Measurements from ENCODE around the gene DUSP22.

GRCh38 chr6:300494-301198 is 8.4 kb downstream of the DUSP22 start:
- TF ChIP-seq JUNB (IDR thresholded peaks at IDR 0.05; ENCODE audit: unreplicated experiment) (no peak), POLR2AphosphoS5 (IDR thresholded peaks at IDR 0.05; ENCODE audit: low read depth) (no peak), CTCF (conservative IDR thresholded peaks at IDR 0.05; ENCODE audit: low read depth in 2 of 2) (no peak), ZNF114 (CRISPR knock-in tag; IDR thresholded peaks at IDR 0.05) (no peak), REST (IDR thresholded peaks at IDR 0.05; ENCODE audit: unreplicated experiment) (no peak), EZH2 (IDR thresholded peaks at IDR 0.05; ENCODE audit: low read depth, unreplicated experiment) (no peak), CREB1 (CRISPR knock-in tag; IDR thresholded peaks at IDR 0.05; ENCODE audit: low read depth) (no peak)
